GM19372 (cell line): ENCODE data around the gene B3GNT9.

Source experiments
- ATAC-seq: cut with Tn5 transposase; IDR thresholded peaks from one replicate; pipeline ENCODE4 v1.9.1; 2021; ENCODE audit warnings: mild to moderate bottlenecking, low read depth, moderate library complexity; ENCODE audit not compliant: unreplicated experiment

The B3GNT9 gene

DNA sequence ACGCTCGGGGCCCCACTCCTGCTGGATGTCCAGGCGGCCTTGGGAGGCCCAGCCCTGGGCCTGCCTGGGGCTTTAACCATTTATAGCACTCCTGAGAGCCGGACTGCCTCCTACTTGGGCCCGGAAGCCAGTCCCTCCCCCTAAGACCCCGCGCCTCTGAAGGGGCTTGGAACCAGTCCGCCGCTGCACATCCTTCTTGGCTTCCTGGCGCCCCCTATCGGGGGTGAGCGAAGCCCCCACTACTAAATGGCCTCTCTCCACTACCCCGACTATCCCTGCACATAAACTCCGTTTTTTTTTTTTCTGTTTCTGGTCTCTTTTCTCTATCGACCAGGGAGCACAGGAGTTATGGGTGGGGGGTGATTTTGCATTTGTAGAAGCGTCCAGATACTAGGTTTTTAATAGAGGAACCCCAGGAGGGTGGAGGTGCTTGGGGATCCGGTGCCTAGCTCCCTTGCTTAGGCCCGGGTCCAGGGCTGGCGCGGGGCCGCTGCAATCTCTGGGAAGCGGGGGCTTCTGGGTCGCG, 18.9 kb upstream of the B3GNT9 start:
- no peak for ATAC-seq

DNA sequence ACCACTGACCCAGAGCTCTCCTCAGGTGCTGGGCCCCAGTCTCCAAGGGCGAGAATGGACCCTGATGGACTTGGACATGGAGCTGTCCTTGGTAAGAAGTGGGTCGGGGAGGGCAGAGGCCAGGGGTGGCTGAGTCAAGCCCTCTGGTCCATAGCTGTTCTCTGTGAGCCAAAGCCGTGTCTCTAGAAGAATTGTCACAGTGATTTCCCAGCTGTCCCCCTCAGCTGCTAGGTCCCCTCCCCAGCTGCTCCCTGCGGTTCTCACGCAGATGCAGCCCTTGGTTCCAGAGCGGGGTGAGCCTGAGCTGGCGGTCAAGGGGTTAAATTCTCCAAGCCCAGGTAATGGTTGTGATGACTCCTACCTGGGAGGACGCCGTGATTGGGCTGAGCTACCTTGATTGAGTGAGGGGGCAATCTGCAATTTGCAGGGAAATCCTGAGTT, 18.2 kb upstream of the B3GNT9 start:
- no peak for ATAC-seq

DNA sequence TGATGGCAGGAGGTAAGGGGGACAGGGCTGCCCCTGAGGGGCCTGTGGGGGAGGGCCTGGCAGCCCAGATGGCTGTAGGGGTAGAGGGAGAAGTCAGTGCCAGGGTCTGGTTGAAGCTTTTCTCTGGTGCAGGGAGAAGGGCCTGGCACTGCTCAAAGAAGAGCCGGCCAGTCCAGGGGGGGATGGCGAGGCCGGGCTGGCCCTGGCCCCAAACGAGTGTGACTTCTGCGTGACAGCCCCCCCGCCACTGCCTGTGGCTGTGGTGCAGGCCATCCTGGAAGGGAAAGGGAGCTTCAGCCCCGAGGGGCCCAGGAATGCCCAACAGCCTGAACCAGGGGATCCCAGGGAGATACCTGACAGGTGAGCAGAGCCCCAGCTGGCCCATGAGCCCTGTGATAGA, 16.8 kb upstream of the B3GNT9 start:
- ATAC-seq: no peak

DNA sequence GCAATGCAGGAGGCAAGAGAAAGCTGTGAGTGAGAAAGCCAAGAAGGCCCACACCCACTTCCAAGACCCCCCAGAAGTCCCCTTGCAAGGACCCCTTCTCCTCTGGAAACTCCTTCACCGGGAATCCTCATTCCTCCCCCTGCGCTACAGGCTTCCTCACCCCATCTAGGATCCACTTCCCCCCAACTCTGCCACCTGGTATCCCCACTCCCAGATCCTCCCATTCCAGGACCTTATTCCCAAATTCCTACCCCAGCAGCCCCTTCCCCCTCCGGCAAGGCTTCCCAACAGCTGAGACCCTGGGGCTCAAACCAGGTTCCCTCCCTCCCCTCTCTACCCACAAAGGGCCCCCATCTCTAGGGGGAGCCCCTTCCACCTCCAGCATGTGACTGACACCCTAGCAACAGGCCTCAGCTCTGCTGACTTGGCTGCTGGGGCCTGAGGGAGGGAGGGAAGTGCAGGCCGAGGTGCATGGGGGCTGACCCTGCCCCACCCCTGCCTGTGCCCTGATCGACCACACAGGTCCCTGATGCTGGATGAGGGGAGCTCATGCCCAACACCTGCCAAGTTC, 15.9 kb upstream of the B3GNT9 start:
- no peak for ATAC-seq

DNA sequence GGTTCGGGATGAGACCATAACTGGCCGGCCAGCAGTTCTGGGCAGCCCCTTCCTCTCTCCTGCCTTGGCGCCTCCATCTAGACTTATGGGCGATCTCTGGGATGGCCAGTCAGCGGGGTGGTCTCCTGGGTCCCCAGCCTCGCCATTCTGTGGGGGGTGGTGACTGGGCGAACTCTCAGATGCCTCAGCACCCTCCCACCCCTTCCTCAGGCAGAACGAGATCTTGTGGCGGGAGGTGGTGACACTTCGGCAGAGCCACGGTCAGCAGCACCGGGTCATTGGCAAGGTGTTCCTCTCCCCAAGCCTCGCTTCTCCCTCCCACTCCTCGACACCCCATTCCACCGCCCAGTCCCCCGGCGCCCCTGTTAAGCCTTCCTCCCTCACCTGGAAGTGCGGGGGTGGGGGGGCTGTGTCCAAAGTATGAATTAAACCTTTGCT, 15.3 kb upstream of the B3GNT9 start:
- ATAC-seq: no peak

DNA sequence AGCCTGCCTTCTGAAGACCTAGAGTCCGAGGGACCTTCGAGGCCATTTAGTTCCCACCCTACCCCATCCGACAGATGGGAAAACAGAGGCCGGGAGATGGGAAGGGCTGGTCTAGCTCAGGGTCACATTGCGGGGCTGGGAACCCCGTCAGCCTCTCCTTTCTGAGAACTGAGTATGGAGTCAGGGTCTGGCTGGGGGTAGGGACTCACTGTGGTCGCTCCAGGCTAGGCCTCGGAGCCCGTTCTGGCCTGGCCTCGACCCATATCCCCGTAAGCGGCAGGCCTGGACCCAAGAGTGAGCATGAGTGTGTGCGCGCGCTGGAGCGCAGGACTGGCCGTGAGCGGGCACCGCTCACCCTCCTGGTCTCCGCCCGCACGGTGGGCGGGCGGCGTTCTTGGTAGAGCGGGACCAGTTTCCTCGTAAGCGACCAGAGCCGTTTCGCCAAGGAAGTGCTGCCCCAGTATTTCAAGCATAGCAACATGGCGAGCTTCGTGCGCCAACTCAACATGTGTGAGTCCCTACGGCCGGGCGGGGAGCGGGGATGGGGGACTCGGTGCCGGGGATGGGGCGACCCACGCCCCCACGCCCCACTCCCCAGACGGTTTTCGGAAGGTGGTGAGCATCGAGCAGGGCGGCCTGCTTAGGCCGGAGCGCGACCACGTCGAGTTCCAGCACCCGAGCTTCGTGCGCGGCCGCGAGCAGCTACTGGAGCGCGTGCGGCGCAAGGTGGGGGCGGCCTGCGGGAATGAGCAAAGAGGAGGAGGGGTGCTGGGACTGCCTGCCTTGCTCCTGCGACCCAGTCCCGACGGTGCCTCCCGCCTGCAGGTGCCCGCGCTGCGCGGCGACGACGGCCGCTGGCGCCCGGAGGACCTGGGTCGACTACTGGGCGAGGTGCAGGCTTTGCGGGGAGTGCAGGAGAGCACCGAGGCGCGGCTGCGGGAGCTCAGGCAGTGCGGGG, 14.6 kb upstream of the B3GNT9 start:
- no peak for ATAC-seq

DNA sequence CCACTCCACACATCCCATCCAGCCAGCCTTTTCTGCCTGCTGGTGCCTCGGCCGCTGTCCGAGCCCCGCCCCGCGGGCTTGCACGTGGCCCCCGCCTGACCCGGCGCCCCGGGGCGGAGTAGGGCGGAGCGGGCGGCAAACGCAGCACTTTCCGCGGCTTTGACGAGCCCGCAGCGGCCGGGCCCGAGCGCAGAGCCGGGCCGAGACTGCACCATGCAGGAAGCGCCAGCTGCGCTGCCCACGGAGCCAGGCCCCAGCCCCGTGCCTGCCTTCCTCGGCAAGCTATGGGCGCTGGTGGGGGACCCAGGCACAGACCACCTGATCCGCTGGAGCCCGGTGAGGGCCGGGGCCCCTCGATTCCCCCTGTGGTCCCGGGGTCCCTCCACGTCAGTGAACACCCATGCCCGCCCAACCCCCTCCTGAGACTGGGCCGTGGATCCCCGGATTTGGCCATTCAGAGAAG, 13.8 kb upstream of the B3GNT9 start, which contains the start of gene HSF4:
Gene HSF4, plus strand, starts transcription at position 147 of the 463 bp plus-strand sequence. Its CDS starts 67 bp downstream, at position 214.
- ATAC-seq: no peak

DNA sequence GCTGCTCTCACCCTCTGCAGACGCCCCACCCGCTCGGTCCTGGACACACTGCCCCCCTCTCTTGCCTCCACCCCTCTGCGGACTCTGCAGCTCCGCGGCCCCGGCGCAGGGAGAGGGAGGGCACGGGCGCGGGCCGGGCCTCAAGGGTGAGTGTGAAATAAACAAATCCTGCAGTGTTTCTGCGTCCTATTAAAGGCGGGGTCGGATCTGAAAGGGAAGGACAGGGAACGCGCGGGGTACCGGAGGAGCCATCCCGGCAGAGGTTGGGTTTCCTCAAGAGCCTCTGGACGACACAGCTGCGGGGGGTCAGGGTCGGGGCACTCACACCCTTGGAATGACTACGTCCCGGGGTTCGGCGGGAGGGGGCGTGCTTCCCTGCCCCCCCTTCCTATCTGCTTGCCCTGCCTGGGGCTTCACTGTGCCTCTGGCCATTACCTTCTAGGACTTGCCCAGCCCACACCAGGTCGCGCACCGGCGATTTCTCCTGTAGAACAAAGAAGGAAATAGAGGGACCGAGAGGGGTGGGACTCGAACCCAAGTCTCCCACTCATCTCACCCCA, 13.3 kb upstream of the B3GNT9 start:
- ATAC-seq: no peak

DNA sequence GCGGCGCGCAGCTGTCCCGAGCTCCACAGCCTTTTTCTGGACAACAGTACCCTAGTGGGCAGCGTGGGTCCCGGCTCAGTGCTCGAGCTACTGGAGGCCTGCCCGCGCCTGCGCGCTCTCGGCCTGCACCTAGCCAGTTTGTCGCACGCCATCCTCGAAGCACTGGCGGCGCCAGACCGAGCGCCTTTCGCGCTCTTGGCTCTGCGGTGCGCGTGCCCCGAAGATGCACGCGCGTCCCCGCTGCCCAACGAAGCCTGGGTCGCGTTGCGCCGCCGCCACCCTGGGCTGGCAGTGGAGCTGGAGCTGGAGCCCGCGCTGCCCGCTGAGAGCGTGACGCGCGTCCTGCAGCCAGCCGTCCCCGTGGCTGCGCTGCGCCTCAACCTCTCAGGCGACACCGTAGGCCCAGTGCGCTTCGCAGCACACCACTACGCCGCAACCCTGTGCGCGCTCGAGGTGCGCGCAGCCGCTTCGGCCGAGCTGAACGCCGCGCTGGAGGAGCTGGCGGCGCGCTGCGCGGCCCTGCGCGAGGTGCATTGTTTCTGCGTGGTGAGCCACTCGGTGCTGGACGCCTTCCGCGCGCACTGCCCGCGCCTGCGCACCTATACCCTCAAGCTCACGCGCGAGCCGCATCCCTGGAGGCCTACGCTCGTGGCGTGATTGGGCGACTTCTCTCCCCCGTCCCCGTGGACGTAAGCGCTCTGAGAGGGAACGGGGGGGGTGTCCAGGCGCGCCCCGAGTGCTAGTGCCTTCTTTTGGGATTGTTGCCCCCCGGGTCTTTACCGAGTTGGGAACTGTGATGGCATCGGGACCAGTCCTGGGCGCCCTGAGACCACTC, 12.6 kb upstream of the B3GNT9 start:
- ATAC-seq: no peak

DNA sequence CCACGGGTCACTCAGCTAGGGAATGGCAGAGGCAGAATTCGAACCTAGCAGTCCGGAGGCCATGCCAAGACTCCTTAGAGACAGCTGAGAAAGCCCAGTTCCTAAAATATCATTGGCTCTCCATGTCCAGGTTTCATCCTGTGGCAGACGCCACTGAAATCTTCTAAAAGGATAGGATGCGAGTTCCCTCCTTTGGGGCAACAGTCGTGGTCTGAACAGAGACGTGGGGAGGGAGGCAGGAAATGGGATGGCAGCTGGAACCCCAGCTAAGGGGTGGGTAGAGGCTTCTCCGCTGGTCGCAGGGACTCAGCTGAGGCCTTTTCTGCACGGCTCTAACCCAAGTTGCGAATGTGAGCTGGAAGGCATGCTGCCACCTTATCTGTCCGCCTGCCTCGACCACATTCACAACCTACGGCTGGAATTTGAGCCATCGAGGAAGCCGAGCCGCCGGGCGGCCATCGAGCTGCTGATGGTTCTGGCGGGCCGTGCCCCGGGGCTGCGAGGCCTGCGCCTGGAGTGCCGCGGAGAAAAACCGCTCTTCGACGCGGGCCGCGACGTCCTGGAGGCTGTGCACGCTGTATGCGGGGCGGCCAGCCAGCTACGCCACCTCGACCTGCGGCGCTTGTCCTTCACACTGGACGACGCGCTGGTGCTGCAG, 11.8 kb upstream of the B3GNT9 start:
- ATAC-seq: no peak

DNA sequence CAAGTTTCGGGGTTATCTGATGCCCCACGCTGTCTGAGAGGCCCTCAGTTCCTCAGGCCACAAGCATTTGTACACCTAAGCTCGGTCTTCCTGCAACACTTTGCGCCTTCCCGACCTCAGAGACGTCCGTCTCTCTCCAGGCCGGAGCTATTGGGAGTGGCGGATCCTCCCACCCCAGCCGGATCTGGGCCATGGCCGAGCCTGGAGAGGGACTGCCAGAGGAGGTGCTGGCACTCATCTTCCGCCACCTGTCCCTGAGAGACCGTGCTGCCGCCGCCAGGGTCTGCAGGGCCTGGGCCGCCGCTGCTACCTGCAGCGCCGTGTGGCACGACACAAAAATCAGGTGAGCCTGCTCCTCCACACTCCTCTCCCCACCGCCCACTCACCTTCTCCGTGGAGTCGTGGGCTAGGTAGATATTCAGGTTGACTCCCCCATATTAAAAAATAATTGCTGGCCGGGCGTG, 10.8 kb upstream of the B3GNT9 start:
- no peak for ATAC-seq

DNA sequence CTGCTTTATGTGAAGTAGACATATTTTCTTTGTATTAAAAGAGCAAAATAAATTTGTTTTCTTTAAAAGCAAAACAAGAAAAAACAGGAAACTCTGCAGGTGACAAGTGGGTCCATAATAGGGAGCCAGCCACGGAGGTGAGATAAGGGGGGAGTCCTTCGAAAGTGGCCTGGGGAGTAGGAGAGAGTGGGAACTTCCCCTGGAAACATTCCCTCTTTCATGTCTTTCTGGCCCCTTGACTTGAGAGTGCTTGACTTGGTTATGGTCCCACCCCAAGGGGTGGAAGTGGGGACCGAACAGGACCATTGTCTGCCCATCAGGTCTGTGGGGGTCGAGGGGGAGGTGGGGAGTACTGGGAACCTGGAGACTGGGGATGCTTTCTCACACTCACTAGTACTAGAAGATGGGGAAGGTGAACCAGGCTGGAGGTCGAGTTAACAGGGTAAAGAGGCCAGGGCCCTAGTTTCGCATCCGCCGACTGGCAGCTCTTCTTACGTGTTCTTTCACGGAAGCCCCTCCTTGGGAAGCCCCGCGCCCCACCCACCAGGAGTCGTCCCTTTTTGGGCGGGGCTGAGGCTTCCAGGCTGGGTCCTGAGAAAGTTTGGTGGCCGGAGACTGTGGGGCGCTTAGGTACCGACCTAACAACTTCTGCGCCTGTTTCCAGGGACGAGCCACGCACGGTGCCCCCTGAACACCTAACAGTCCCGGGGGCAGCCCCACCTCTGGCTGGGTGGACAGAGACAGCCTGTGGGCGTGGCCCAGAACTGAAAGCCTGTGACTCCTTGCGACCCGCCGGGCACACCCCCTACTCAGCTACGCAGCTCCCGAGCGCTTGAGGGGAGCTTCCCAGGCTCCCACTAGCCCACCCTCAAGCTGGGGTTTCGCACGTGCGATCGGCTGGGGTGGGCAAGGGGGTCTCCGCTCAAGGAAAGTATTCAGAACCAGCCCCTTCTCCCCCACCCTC, 8.1 kb upstream of the B3GNT9 start:
- ATAC-seq: peak; percentile 31

DNA sequence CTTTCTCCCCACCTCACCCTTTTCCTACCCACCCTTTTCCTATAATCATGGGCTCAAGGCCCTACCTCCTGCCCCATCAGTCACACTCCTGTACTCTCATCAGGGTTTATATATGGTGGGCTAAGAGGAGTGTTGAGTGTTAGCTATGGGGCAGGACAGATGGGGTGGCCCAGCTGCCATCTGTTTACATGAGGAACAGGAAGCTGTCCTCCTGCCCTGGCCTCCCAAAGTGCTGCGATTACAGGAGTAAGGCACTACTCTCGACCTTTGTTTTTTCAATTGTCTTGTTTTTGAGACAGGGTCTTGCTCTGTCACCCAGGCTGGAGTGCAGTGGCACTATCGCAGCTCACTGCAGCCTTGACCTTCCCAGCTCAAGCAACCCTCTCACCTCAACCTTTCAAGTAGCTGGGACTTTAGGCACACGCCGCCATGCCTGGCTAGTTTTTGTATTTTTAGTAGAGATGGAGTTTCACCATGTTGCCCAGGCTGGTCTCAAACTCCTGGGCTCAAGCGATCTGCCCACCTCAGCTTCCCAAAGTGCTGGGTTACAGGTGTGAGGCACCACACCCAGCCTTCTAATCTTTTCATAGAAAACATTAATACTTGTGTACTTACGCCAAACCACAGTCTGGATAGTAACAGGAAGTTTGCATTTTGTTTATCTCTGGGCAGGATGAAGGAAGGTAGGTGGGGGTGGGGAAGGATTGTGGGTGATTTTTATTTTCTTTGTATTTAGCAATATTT, 7.3 kb upstream of the B3GNT9 start:
- ATAC-seq: no peak

DNA sequence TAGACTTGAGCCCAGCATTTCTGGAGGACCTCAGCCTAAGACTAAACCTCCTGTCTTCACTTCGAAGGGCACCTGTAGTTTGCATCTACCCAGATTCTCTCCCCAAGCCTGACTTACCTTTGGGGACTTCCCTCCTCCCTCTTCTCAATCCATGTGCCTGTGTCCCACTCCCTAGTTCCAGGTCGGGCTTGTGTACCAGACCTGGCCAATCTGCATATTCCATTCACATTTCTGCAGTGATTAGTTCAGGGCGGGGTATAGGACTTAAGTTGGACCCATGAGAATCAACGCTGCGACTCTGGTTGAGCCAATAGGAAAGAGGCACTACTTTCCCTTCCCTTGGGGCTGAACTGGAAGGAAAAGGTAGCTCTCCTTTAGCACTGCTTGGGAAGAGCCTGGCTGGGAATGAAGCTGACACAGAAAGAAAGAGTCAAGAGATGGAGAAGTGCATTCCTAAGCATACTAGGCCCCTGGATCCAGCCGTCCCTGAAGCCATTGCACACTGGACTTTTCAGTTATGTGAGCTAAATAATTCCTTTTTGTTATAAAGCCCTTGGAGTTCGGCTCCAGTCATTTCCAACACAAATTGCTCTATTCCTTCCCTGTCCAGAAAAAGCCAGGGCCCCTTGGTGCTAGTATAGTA, 6.4 kb upstream of the B3GNT9 start:
- no peak for ATAC-seq

DNA sequence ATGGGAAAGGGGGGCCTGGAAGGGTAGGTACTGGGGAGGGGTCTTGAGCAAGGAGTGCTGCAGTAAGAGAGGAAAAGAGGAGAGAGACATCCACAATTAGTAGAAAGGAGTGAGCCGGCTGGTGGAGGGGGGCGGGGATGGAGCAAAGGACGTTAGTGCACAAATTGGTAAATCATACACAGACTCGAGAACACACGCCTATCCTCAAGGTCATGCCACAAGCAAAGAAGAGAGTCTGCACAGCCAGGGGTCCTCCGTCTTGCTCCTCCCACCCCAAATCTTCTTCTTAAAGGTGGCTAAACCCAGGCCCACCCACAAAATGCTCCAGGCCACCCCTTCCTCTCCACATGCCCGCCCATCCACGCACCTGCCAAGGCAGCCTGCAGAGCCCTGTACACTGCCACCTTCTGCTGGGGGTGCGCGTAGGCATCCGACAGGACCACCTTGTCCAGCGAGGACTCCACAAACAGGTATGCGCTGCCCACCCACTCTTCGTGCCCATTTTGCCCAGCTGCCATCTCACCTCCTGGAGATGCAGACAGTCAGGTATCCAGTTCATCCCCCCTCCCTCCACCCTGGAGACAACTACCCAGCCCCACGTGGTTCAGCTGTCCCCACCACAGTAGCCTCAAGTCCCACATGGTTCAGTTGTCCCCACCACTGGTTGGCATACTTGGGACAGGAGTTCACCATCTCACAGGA, 5.5 kb upstream of the B3GNT9 start:
- ATAC-seq: no peak

DNA sequence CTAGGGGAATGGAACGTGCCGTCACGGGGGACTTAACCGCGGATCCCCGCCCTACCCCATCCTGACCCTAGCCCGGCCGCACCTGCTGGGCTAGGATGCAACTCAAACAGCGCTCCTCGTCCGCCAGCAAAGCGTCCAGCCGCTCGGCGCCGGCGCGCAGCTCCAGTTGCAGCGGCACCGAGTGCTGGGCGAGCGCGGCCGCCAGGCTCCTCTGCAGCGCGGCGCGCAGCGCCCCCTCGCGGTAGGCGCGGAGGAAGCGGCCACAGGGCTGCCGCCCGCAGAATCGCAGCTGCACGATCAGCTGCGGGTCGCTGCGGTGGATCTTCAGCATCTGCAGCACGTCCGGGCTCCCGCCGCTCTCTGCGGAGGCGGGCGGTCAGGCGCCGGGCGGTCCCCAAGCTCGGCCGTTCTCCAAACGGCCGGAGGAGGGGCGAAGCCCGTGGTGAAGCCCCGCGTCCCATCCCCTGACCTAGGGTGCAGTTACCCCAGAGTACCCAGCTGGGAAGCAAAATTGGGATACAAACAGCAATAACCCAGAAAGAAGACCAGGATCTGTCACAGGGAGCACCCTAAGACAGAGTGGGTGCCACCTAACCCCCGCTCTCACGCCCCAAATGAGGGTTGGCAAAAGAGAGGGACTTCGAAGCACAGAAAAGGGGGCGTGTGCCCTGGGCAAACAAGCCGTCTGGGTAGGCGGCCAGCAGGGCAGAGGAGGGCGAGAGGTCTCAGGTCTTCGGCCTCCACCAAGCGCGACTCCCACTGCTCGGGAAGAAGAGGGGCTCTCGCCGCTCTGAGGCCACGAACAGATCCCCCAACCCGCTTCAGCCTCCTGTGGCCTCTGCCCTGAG, 4.7 kb upstream of the B3GNT9 start:
- no peak for ATAC-seq
